ENCODE results near the gene MAP9. TPM values are rescaled to one million over a fixed set of nuclear protein-coding genes. Genes with fewer than 3 reads are reported as not detected.

Gene MAP9
- polyA plus RNA-seq, 1 donor from 2014 or later = 36.0 TPM

GRCh38 chr4:155400893-155401292 lies 24.1 kb upstream of the MAP9 start:
- Histone ChIP-seq H3K79me2 (replicated peaks; ENCODE audit: insufficient read depth, low read length) (no peaks in the 10 kb centered on the region), H3K9me3 (ENCODE audit: low read length) (no peaks in the 10 kb centered on the region), H3F3A (ENCODE audit: insufficient read depth, low read length, poor library complexity, severe bottlenecking) (no peaks in the 10 kb centered on the region), H3K27ac (ENCODE audit: low read length) (no peak overlapping the region), H3K27me3 (ENCODE audit: insufficient read depth, low read depth, low read length) (no peaks in the 10 kb centered on the region), H4K20me1 (ENCODE audit: insufficient read depth) (no peaks in the 10 kb centered on the region), H2AFZ (ENCODE audit: low read depth, low read length) (no peak overlapping the region), H3K9me2 (ENCODE audit: insufficient read depth, low read length) (no peaks in the 10 kb centered on the region), H3K36me3 (ENCODE audit: insufficient read depth, low read length) (no peaks in the 10 kb centered on the region), H3K4me2 (ENCODE audit: low read length) (no peak overlapping the region), H3K9ac (ENCODE audit: low read length) (no peak overlapping the region), H3K4me3 (ENCODE audit: low read length) (no peak overlapping the region)
- TF ChIP-seq EZH2 (IDR thresholded peaks at IDR 0.05; ENCODE audit: borderline replicate concordance, insufficient read depth, low read length, poor library complexity, severe bottlenecking) (no peak), POLR2AphosphoS5 (IDR thresholded peaks at IDR 0.05) (no peak)
- TF ChIP-seq, protein P1, sequence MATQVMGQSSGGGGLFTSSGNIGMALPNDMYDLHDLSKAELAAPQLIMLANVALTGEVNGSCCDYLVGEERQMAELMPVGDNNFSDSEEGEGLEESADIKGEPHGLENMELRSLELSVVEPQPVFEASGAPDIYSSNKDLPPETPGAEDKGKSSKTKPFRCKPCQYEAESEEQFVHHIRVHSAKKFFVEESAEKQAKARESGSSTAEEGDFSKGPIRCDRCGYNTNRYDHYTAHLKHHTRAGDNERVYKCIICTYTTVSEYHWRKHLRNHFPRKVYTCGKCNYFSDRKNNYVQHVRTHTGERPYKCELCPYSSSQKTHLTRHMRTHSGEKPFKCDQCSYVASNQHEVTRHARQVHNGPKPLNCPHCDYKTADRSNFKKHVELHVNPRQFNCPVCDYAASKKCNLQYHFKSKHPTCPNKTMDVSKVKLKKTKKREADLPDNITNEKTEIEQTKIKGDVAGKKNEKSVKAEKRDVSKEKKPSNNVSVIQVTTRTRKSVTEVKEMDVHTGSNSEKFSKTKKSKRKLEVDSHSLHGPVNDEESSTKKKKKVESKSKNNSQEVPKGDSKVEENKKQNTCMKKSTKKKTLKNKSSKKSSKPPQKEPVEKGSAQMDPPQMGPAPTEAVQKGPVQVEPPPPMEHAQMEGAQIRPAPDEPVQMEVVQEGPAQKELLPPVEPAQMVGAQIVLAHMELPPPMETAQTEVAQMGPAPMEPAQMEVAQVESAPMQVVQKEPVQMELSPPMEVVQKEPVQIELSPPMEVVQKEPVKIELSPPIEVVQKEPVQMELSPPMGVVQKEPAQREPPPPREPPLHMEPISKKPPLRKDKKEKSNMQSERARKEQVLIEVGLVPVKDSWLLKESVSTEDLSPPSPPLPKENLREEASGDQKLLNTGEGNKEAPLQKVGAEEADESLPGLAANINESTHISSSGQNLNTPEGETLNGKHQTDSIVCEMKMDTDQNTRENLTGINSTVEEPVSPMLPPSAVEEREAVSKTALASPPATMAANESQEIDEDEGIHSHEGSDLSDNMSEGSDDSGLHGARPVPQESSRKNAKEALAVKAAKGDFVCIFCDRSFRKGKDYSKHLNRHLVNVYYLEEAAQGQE (IDR thresholded peaks at IDR 0.05; ENCODE audit: borderline replicate concordance) = no peak

GRCh38 chr4:155399974-155400697 lies 23.4 kb upstream of the MAP9 start:
- H3K79me2 ChIP-seq (replicated peaks; ENCODE audit: insufficient read depth, low read length) = no peaks in the 10 kb centered on the region

More at GRCh38 chr4:155399974-155400697, 23.4 kb upstream of the MAP9 start:
- no peaks in the 10 kb centered on the region for H4K20me1 ChIP-seq (ENCODE audit: insufficient read depth)
- H3K27me3 ChIP-seq (ENCODE audit: insufficient read depth, low read depth, low read length) = no peaks in the 10 kb centered on the region
- no peak overlapping the region for H3K27ac ChIP-seq (ENCODE audit: low read length)
- no peak overlapping the region for H3K4me3 ChIP-seq (ENCODE audit: low read length)
- H3K9me3 ChIP-seq (ENCODE audit: low read length) = no peaks in the 10 kb centered on the region
- no peaks in the 10 kb centered on the region for H3K36me3 ChIP-seq (ENCODE audit: insufficient read depth, low read length)
- no peak overlapping the region for H3K9ac ChIP-seq (ENCODE audit: low read length)
- H3F3A ChIP-seq (ENCODE audit: insufficient read depth, low read length, poor library complexity, severe bottlenecking) = no peaks in the 10 kb centered on the region
- TF ChIP-seq POLR2AphosphoS5 (IDR thresholded peaks at IDR 0.05) (no peak), MXI1 (conservative IDR thresholded peaks at IDR 0.05; ENCODE audit: poor library complexity, severe bottlenecking) (no peak), SMC3 (conservative IDR thresholded peaks at IDR 0.05; ENCODE audit: poor library complexity) (no peak), RAD21 (conservative IDR thresholded peaks at IDR 0.05) (no peak), EP300 (conservative IDR thresholded peaks at IDR 0.05; ENCODE audit: poor library complexity, severe bottlenecking) (no peak), TAF1 (IDR thresholded peaks at IDR 0.05; ENCODE audit: low read depth) (no peak), EZH2 (IDR thresholded peaks at IDR 0.05; ENCODE audit: borderline replicate concordance, insufficient read depth, low read length, poor library complexity, severe bottlenecking) (no peak)
- TF ChIP-seq, protein P1 (IDR thresholded peaks at IDR 0.05; ENCODE audit: borderline replicate concordance) = no peak
- TF ChIP-seq, protein P2, sequence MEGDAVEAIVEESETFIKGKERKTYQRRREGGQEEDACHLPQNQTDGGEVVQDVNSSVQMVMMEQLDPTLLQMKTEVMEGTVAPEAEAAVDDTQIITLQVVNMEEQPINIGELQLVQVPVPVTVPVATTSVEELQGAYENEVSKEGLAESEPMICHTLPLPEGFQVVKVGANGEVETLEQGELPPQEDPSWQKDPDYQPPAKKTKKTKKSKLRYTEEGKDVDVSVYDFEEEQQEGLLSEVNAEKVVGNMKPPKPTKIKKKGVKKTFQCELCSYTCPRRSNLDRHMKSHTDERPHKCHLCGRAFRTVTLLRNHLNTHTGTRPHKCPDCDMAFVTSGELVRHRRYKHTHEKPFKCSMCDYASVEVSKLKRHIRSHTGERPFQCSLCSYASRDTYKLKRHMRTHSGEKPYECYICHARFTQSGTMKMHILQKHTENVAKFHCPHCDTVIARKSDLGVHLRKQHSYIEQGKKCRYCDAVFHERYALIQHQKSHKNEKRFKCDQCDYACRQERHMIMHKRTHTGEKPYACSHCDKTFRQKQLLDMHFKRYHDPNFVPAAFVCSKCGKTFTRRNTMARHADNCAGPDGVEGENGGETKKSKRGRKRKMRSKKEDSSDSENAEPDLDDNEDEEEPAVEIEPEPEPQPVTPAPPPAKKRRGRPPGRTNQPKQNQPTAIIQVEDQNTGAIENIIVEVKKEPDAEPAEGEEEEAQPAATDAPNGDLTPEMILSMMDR (IDR thresholded peaks at IDR 0.05; ENCODE audit: poor library complexity, severe bottlenecking) = no peak
- no peaks in the 10 kb centered on the region for H3K9me2 ChIP-seq (ENCODE audit: insufficient read depth, low read length)
- no peak overlapping the region for H3K4me2 ChIP-seq (ENCODE audit: low read length)
- H2AFZ ChIP-seq (ENCODE audit: low read depth, low read length) = no peak overlapping the region
